GM19395 (cell line): Measurements from ENCODE around the gene NACAD.

Experiments used
- ATAC-seq: cut with Tn5 transposase; IDR thresholded peaks from one replicate; pipeline ENCODE4 v1.9.1; 2021; ENCODE audit warnings: mild to moderate bottlenecking, moderate library complexity; ENCODE audit not compliant: unreplicated experiment

NACAD gene

GRCh38 chr7:45076946-45077345, 11.8 kb downstream of the NACAD start:
- ATAC-seq = no peak

GRCh38 chr7:45075871-45076796, 12.6 kb downstream of the NACAD start:
- no peak for ATAC-seq

- no peak for ATAC-seq
These were observed 13.5 kb downstream of the NACAD start for GRCh38 chr7:45075355-45075644.

DNA sequence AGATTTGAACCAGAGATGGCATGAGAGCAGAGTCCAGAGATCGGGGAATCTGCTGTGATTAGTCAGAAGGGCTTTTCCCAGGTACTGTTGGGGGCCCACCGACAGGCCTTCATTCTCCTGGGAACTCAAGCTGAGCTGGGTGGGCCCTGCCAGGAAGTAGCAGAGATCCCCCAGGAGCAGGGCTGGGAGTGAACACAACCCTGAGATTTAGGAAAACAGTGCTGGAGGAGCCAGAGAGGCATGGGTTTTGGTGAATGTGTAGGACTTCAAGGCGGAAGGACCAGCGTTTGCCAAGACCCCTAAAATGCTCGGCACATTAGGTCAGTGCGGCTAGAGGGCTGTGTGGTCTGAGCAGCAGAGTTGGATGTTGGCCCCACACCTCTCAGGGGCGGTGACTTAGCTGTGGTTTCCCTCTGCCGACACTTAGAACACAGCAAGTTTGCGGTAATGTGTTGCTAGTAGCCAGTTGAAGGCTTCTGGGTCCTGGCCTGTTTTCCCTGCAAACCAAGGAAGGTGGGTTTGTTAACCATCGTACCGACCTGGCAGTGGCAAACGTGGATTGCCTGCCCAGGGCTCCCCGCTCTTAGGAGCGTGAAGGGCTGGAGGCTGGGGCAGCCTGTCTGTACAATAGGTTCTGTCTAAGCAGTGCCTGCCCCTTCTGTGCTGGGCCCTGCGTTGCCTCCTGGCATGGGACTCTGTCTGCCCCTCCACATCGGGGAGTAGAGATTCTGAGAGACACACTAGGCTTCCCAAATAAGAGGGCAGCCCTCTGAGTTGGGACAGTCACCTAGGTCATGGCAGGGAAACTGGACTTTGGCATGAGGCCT, 14.0 kb downstream of the NACAD start:
- ATAC-seq = no peak

GRCh38 chr7:45073786-45074527, 14.8 kb downstream of the NACAD start:
- ATAC-seq = no peak

- no peak for ATAC-seq
These were observed 15.6 kb downstream of the NACAD start for GRCh38 chr7:45073031-45073785.

DNA sequence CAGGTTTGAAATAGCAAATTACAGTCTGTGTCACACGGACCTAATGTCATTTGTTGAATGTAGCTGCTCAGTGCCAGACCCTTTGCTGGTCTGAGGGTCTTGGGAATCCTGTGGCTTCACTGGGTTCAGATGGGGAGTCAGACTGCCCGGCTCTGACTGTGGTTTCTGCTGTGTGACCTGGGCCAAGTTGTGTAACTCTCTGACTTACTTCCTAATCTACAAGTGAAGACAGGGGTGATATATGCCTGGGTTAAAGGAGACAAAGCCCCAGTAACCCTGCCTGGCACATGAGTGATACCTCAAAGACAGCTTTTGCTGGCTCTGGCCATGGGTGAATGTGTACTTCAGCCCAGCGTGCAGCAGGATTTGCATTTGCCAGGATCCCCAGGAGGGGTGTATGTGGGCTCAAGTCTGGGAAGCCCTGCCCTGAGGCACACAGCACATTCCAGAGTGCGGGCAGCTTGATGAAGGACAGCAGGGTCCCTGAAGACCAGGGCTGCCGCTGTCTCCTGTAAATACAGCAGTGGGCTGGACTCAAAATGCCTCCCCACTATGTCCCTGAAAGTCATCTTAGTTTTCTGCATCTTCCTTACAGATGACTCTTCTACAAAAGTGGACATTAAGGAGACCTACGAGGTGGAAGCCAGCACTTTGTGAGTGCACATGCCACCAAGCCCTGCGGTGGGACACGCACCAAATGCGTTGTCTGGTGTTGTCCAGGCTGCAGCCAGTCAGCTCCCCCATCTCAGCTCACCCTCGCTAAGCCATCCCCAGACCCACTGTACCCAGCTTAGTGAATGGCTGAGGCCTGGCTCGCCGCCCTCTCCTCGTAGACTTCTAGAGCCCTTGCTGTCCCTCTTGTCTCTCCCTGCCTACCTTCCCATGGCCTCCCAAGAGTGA, 16.4 kb downstream of the NACAD start:
- no peak for ATAC-seq

DNA sequence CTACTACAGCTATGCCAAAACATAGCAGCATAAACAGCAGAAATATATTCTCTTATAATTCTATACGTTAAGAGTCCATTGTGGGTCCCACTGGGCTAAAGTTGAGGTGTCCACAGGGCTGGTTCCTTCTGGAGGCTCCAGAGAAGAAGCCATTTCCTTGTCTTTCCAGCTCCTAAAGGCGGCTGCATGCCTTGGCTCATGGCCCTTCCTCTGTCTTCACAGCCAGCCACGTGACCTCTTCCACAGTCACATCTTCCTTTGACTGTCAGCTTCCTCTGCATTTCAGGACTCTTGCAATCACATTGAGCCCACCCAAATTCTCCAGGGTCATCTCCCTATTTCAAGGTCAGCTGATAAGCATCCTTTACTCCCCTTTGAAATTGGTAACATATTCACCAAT, 17.2 kb downstream of the NACAD start:
- ATAC-seq = no peak

GRCh38 chr7:45070254-45070642, 18.5 kb downstream of the NACAD start:
- ATAC-seq = no peak

DNA sequence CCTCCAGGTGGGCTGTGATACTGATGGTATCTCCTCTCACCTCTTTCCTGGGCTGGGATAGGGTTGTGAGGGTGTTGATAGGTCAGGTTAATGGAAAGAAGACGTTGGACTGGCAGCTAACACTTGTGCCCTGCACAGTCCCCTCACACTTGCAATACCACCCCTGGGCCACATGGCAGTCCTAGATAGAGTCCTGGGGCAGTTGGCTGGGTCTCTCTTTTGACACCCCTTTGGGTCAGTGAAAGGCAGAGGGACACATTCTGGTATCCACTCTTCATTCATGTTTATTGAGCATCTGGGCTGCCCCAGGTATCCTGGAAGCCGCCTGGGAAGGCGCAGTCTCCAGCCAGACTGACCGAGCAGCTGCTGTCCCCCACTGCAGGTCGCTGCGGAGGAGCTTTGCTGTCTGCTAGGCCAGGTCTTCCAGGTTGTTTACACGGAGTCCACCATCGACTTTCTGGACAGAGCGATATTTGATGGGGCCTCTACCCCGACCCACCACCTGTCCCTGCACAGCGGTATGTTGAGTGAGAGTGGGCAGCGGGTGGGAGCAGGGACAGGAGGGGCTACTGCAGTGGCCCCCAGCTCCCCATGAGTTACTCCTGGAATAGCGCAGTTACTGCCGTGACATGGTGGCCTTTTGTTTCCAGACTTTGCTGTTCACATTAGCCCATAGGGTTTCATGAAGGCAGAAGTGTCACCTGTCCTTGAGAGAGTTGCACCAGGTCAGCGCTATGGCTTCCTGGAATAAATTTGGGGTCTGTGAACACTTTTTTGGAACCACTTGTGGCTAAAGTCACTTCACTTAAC, 19.1 kb downstream of the NACAD start:
- ATAC-seq = no peak

DNA sequence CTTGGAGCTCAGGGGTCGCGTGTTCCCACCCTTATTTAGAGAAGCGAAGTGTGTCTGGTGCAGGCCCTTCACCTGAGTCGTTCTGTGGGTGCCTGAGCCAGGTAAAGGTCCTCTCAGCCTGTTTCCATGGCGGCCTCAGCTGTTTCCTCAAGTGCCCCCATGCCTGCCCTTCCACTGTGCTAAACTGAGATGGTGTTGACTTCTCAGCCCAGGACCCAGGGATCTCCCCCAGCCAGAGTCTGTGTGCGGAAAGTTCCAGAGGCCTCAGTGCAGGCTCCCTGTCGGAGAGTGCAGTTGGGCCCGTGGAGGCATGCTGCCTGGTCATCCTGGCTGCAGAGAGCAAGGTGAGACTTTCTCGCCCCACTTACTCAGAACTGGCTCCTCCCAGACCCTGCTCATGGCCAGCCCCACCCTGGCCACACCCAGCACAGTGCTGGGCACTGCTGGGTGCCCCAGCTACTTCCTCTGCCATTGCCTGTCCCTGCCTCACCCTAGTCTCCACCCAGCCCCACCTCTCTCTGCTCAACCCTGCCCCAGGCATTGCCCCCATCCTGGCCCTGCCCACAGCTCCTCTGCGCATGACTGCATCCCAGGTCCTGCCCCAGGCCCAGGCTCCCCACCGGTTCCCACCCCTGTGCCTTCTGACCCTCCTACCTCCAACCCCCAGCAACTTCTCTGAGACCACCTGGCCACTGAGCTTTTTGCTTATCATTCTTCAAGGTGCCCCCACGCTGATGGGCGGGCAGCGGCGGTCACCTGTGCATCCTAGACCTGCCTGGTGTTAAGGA, 20.3 kb downstream of the NACAD start:
- ATAC-seq = no peak

DNA sequence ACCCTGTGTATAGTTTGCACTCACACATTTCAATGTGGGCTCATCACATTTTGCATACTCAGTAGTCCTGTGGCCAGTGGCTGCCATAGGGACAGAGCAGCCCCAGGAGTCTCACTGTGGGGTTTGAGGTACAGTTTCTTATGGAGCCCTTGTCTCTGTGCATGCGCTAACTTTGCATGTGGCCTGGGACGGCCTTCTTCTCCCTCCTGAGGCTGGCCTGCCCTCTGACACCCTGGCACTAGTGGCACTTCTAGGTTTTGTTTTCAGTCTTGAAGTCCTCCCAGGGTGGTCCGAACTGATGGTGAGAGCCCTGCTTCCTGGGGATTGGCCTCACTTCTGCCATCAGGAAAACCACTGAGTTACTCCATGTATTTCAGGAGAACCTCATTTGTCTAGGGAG, 21.2 kb downstream of the NACAD start:
- no peak for ATAC-seq

DNA sequence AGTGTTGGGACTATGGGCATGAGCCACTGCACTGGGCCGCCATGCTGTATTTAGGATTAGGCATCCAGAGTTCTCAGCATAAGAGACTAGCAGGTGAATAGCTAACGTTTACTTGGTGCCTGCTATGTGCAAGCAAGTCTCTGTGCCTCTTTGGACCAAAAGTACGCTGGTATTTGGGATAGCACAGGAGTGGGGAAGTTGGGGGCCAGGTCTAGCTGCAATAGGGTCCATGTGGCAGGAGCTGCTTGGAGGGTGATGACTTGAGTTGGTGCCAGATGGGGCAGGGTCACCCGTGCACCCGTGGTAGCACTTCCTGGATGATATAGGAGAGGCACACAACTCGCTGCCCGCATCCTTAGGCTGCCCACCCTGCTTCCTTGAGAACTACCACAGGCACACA, 22.4 kb downstream of the NACAD start:
- ATAC-seq = no peak

DNA sequence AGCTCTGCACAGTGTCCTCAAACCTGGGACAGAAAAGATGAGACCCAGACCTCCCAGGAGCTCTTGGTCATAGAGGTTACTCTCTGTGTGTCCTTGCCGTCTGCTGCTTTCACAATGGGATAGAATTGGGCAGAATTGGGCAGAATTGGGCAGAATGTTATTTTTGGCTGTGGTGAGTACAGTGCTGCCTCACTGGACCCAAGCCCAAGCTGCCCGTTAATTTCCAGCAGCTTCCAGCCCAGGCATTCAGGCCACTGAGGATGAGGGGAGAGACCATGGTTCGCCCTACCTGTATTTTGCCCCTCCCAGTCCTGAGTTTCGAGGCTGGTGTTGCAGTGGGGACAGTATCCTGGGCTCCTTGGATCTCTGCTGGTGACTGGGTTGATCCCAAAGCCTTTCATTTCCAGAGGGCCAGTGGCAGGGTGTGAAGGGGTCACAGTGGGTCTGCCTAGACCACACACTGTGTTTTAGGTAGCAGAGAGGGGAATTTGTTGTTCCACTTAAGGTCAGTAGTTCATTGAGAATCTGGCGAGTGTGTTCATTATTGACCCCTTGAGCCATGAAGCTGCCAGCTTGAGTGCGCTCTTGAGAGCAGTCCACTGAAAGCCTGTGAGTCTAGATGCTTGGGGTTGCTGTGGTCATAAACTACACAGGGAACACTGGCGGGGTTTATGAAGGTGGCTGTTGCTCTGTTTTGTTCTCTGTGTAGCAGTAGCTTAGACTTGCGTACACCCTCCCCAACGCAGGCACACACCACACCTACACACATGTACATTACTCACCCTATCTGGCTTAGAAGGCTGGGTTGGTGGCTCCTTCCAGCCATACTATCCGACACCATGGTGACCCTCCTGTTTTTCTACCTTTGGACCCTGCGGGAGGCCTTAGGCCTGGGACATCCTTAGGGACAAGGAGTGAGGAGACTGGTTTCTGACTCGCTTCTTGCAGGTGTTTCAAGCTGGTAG, 23.5 kb downstream of the NACAD start:
- ATAC-seq = no peak

DNA sequence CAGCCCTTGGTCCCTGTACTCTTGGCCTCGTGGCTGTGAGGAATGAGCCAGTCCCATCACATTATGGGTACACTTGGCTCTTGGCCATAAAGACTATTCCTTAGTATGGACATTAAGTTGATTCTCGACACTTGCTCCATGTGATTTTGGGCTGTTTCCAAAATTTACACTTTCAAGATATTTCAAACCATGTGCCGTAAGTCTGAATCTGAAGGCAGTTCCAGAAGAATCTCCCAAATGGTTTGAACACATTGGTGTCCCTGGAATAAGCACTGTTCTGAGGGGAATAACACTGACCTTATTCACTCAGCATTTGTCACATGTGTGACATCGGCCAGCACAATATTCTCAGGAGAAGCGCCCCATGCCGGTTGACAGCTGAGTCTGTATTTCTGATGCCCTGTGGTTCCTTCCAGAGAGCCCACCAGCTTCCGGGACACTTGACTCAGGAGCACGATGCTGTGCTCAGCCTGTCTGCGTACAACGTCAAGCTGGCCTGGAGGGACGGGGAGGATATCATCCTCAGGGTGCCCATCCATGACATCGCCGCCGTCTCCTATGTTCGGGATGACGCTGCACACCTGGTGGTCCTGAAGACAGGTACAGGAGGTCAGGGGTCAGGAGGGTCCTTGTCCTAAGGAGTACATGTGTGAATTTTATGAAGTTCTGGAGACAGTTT, 24.6 kb downstream of the NACAD start:
- no peak for ATAC-seq

DNA sequence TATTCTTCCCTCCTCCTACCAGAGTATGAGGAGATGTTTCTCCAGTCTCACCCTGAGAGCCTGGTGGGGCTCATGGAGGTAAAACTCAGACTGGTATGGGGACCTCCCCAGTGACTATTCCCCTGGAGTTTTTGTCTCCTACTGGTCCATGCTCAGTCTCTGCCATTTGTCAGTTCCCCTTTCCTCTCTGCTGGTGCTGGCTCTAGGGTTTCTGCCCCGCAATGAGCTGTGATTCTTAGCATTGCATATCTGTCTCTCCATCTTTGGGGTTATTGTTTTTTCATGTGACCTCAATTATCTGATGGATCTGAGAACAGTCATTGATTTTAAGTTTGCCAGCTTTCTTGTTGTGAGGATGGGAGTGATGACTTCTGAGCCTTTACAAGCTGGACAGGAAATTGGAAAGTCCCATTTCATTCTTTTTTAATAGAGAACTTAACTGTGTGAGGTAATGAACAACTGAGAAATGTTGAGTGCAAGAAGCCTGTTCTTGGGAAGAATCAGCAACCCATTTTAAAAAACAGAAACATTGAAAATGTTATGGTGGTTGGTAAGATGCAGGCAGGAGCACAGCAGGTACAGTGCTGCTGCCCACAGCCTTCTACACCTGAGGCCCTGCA, 26.9 kb downstream of the NACAD start:
- ATAC-seq = no peak
